Stimulated activated CD4-positive, alpha-beta T cell treated with anti-CD3 and anti-CD28 coated beads, Interleukin-12 subunit alpha, Interleukin-12 subunit beta, amount 100 ng/mL, for 4 hours (primary cell): Measurements from ENCODE around the gene TMPRSS11A.

ENCODE experiments used
- DNase-seq: peaks from one replicate; pipeline ENCODE4 v3.0.0-alpha.2; 2020

The TMPRSS11A gene

GRCh38 chr4:67911141-67911540, 52.2 kb downstream of the TMPRSS11A start:
- no peak for DNase-seq

- DNase-seq, result no peak
These were observed 52.7 kb downstream of the TMPRSS11A start for GRCh38 chr4:67910585-67910905.

GRCh38 chr4:67909905-67910584, 53.2 kb downstream of the TMPRSS11A start:
- DNase-seq, result no peak

GRCh38 chr4:67907650-67908049, 55.6 kb downstream of the TMPRSS11A start:
- DNase-seq, result no peak

GRCh38 chr4:67899096-67899495, 64.2 kb downstream of the TMPRSS11A start:
- no peak for DNase-seq

- DNase-seq, result no peak
These were observed 65.6 kb downstream of the TMPRSS11A start for GRCh38 chr4:67897686-67898085.

GRCh38 chr4:67896421-67897065, 66.8 kb downstream of the TMPRSS11A start:
- DNase-seq, result no peak

- no peak for DNase-seq
These were observed 68.6 kb downstream of the TMPRSS11A start for GRCh38 chr4:67894659-67895058.

- DNase-seq, result no peak
These were observed 70.4 kb downstream of the TMPRSS11A start for GRCh38 chr4:67892905-67893304.

- DNase-seq, result no peak
These were observed 71.0 kb downstream of the TMPRSS11A start for GRCh38 chr4:67892253-67892652.

- no peak for DNase-seq
These were observed 71.6 kb downstream of the TMPRSS11A start for GRCh38 chr4:67891645-67892044.

- no peak for DNase-seq
These were observed 77.0 kb downstream of the TMPRSS11A start for GRCh38 chr4:67886281-67886680.

GRCh38 chr4:67885762-67886161, 77.5 kb downstream of the TMPRSS11A start:
- DNase-seq, result no peak

GRCh38 chr4:67884701-67885100, 78.6 kb downstream of the TMPRSS11A start:
- DNase-seq, result no peak

GRCh38 chr4:67883902-67884301, 79.4 kb downstream of the TMPRSS11A start, which contains the start of gene TMPRSS11D:
Gene TMPRSS11D, minus strand, starts transcription at chr4:67884002. Its CDS starts 69 bp downstream, at chr4:67883933.
- no peak for DNase-seq

GRCh38 chr4:67883458-67883857, 79.8 kb downstream of the TMPRSS11A start:
- no peak for DNase-seq

GRCh38 chr4:67880866-67881610, 82.3 kb downstream of the TMPRSS11A start:
- DNase-seq, result no peak

- DNase-seq, result no peak
These were observed 83.8 kb downstream of the TMPRSS11A start for GRCh38 chr4:67879486-67879885.

GRCh38 chr4:67877086-67877485, 86.2 kb downstream of the TMPRSS11A start:
- DNase-seq, result no peak

- DNase-seq, result no peak
These were observed 88.3 kb downstream of the TMPRSS11A start for GRCh38 chr4:67874986-67875385.

- no peak for DNase-seq
These were observed 90.2 kb downstream of the TMPRSS11A start for GRCh38 chr4:67873116-67873515.

GRCh38 chr4:67871867-67872266, 91.4 kb downstream of the TMPRSS11A start:
- DNase-seq, result no peak

GRCh38 chr4:67869580-67870190, 93.6 kb downstream of the TMPRSS11A start:
- DNase-seq, result no peak

- no peak for DNase-seq
These were observed 101.8 kb downstream of the TMPRSS11A start for GRCh38 chr4:67861513-67861912.
